ENCODE data around the gene KIZ. TPM values are rescaled to one million over a fixed set of nuclear protein-coding genes. Genes with fewer than 3 reads are reported as not detected.

Gene KIZ
- total RNA-seq, 1 experiment from 2014 or later, result 43.6 TPM

GRCh38 chr20:21273755-21274386 is 148.0 kb downstream of the KIZ start (continued):
- TF ChIP-seq, protein P1, sequence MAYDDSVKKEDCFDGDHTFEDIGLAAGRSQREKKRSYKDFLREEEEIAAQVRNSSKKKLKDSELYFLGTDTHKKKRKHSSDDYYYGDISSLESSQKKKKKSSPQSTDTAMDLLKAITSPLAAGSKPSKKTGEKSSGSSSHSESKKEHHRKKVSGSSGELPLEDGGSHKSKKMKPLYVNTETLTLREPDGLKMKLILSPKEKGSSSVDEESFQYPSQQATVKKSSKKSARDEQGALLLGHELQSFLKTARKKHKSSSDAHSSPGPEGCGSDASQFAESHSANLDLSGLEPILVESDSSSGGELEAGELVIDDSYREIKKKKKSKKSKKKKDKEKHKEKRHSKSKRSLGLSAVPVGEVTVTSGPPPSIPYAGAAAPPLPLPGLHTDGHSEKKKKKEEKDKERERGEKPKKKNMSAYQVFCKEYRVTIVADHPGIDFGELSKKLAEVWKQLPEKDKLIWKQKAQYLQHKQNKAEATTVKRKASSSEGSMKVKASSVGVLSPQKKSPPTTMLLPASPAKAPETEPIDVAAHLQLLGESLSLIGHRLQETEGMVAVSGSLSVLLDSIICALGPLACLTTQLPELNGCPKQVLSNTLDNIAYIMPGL (CRISPR knock-in tag; IDR thresholded peaks at IDR 0.05), result no peak
- TF ChIP-seq ELF4 (CRISPR knock-in tag; IDR thresholded peaks at IDR 0.05; ENCODE audit: low read depth), result no peak
- no peak for TF ChIP-seq ZNF671 (CRISPR knock-in tag; IDR thresholded peaks at IDR 0.05)
- TF ChIP-seq, protein P2, sequence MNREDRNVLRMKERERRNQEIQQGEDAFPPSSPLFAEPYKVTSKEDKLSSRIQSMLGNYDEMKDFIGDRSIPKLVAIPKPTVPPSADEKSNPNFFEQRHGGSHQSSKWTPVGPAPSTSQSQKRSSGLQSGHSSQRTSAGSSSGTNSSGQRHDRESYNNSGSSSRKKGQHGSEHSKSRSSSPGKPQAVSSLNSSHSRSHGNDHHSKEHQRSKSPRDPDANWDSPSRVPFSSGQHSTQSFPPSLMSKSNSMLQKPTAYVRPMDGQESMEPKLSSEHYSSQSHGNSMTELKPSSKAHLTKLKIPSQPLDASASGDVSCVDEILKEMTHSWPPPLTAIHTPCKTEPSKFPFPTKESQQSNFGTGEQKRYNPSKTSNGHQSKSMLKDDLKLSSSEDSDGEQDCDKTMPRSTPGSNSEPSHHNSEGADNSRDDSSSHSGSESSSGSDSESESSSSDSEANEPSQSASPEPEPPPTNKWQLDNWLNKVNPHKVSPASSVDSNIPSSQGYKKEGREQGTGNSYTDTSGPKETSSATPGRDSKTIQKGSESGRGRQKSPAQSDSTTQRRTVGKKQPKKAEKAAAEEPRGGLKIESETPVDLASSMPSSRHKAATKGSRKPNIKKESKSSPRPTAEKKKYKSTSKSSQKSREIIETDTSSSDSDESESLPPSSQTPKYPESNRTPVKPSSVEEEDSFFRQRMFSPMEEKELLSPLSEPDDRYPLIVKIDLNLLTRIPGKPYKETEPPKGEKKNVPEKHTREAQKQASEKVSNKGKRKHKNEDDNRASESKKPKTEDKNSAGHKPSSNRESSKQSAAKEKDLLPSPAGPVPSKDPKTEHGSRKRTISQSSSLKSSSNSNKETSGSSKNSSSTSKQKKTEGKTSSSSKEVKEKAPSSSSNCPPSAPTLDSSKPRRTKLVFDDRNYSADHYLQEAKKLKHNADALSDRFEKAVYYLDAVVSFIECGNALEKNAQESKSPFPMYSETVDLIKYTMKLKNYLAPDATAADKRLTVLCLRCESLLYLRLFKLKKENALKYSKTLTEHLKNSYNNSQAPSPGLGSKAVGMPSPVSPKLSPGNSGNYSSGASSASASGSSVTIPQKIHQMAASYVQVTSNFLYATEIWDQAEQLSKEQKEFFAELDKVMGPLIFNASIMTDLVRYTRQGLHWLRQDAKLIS (CRISPR knock-in tag; IDR thresholded peaks at IDR 0.05; ENCODE audit: borderline replicate concordance), result no peak

DNA sequence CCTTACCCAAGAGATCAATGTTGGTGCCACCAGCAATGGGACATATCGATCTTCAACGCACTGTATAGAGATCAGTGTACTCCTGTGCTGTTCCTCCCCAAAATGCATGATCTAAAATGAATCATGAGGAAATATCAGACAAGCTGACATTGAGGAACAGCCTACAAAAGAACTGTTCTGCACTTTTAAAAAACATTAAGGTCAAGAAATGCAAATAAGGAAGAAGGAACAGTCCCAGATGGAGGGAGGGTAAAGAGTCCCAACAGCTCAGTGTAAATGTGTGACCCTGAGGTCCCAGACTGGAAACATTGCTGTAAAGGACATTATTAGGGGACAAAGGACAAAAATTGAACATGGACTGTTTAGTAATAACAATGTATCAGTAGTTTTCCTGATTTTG is 152.9 kb downstream of the KIZ start:
- peaks cover 4% of the 10 kb centered on the region; the same call in 1 of the 2 replicates for H3K9me3 Mint-ChIP-seq
- no peak for TF ChIP-seq MYBL2 (CRISPR knock-in tag; IDR thresholded peaks at IDR 0.05)
- no peak for TF ChIP-seq EMX1 (CRISPR knock-in tag; IDR thresholded peaks at IDR 0.05)
- TF ChIP-seq JUN (CRISPR knock-in tag; IDR thresholded peaks at IDR 0.05), result no peak
- TF ChIP-seq ZNF416 (CRISPR knock-in tag; IDR thresholded peaks at IDR 0.05), result no peak
- no peak for TF ChIP-seq ZNF232 (CRISPR knock-in tag; IDR thresholded peaks at IDR 0.05)
- TF ChIP-seq, protein P3, sequence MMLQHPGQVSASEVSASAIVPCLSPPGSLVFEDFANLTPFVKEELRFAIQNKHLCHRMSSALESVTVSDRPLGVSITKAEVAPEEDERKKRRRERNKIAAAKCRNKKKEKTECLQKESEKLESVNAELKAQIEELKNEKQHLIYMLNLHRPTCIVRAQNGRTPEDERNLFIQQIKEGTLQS (CRISPR knock-in tag; conservative IDR thresholded peaks at IDR 0.05), result no peak
- no peak for TF ChIP-seq FOXP1 (CRISPR knock-in tag; IDR thresholded peaks at IDR 0.05; ENCODE audit: borderline replicate concordance)
- no peak for TF ChIP-seq NR3C1 (CRISPR knock-in tag; conservative IDR thresholded peaks at IDR 0.05; ENCODE audit: low read depth)
- TF ChIP-seq NR2C2 (CRISPR knock-in tag; IDR thresholded peaks at IDR 0.05), result no peak
- no peak for TF ChIP-seq ATF1 (CRISPR knock-in tag; IDR thresholded peaks at IDR 0.05)
- no peak for TF ChIP-seq SMAD3 (CRISPR knock-in tag; IDR thresholded peaks at IDR 0.05; ENCODE audit: borderline replicate concordance)
- TF ChIP-seq, protein P4, sequence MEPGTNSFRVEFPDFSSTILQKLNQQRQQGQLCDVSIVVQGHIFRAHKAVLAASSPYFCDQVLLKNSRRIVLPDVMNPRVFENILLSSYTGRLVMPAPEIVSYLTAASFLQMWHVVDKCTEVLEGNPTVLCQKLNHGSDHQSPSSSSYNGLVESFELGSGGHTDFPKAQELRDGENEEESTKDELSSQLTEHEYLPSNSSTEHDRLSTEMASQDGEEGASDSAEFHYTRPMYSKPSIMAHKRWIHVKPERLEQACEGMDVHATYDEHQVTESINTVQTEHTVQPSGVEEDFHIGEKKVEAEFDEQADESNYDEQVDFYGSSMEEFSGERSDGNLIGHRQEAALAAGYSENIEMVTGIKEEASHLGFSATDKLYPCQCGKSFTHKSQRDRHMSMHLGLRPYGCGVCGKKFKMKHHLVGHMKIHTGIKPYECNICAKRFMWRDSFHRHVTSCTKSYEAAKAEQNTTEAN (CRISPR knock-in tag; IDR thresholded peaks at IDR 0.05), result no peak
- no peak for TF ChIP-seq ZNF423 (CRISPR knock-in tag; IDR thresholded peaks at IDR 0.05)
- no peak for TF ChIP-seq ZNF671 (CRISPR knock-in tag; IDR thresholded peaks at IDR 0.05)
- TF ChIP-seq, protein P5, sequence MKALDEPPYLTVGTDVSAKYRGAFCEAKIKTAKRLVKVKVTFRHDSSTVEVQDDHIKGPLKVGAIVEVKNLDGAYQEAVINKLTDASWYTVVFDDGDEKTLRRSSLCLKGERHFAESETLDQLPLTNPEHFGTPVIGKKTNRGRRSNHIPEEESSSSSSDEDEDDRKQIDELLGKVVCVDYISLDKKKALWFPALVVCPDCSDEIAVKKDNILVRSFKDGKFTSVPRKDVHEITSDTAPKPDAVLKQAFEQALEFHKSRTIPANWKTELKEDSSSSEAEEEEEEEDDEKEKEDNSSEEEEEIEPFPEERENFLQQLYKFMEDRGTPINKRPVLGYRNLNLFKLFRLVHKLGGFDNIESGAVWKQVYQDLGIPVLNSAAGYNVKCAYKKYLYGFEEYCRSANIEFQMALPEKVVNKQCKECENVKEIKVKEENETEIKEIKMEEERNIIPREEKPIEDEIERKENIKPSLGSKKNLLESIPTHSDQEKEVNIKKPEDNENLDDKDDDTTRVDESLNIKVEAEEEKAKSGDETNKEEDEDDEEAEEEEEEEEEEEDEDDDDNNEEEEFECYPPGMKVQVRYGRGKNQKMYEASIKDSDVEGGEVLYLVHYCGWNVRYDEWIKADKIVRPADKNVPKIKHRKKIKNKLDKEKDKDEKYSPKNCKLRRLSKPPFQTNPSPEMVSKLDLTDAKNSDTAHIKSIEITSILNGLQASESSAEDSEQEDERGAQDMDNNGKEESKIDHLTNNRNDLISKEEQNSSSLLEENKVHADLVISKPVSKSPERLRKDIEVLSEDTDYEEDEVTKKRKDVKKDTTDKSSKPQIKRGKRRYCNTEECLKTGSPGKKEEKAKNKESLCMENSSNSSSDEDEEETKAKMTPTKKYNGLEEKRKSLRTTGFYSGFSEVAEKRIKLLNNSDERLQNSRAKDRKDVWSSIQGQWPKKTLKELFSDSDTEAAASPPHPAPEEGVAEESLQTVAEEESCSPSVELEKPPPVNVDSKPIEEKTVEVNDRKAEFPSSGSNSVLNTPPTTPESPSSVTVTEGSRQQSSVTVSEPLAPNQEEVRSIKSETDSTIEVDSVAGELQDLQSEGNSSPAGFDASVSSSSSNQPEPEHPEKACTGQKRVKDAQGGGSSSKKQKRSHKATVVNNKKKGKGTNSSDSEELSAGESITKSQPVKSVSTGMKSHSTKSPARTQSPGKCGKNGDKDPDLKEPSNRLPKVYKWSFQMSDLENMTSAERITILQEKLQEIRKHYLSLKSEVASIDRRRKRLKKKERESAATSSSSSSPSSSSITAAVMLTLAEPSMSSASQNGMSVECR (CRISPR knock-in tag; IDR thresholded peaks at IDR 0.05; ENCODE audit: borderline replicate concordance), result no peak
- TF ChIP-seq MLX (CRISPR knock-in tag; IDR thresholded peaks at IDR 0.05), result no peak
- no peak for TF ChIP-seq NFATC4 (CRISPR knock-in tag; IDR thresholded peaks at IDR 0.05)
- no peak for TF ChIP-seq OVOL2 (CRISPR knock-in tag; IDR thresholded peaks at IDR 0.05; ENCODE audit: borderline replicate concordance)
- no peak for TF ChIP-seq HMGA2 (CRISPR knock-in tag; IDR thresholded peaks at IDR 0.05)
- ChIA-PET POLR2A (no interaction called here), CTCF (no interaction called here)
- DNase-seq (ENCODE audit: low spot score), result no peak
- peaks cover 3% of the 10 kb centered on the region; the same call in 1 of the 2 replicates for H3K27me3 Mint-ChIP-seq (ENCODE audit: low read depth)
- no peaks in the 10 kb centered on the region for H3K4me1 Mint-ChIP-seq
- no peak overlapping the region for H3K4me3 Mint-ChIP-seq
- no peaks in the 10 kb centered on the region for H3K36me3 Mint-ChIP-seq
- no peak overlapping the region for H3K27ac Mint-ChIP-seq
- ATAC-seq, result no peak
